ENCODE measurements around the gene CD36. TPM values are rescaled to one million over a fixed set of nuclear protein-coding genes. Genes with fewer than 3 reads are reported as not detected.

The CD36 gene
- total RNA-seq, 2 experiments from 2014 or later: not detected

DNA sequence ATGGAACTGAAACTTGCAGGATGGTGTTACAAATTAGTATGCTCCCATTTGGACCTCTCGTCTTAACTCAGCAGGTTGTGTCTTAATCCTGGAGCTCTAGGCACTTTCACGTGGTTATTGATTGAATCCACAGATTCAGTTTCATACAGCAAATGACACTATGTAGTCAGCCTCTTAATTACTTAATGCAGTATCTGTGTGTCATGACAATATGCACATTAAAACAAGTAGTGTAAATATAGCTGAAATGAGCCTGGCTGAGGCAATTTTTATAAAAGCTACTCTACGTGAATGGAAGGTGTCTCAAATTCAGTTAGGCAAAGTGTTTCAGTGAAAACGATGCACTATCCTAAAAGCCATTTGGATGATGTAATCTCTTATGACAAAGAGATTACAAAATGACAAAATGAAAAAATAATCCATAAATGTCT is 86.8 kb downstream of the CD36 start:
- H3K9me3 Mint-ChIP-seq: no peaks in the 10 kb centered on the region
- no peaks in the 10 kb centered on the region for H3K36me3 Mint-ChIP-seq (ENCODE audit: low read depth)
- no peak overlapping the region for H3K4me3 Mint-ChIP-seq
- no peak for DNase-seq
- intact Hi-C loops (cut with micrococcal nuclease): no loop called here
- CTCF ChIA-PET: no interaction called here
- H3K27ac Mint-ChIP-seq: no peak overlapping the region
- no peaks in the 10 kb centered on the region for H3K4me1 Mint-ChIP-seq (ENCODE audit: low read depth)
- H3K27me3 Mint-ChIP-seq (ENCODE audit: low read depth): no peaks in the 10 kb centered on the region

Other genes with a start within 250 kb of the CD36 start
- gene GNAT3, start 126.6 kb upstream of the CD36 start, total RNA-seq: not detected